Neutrophil (primary cell): Measurements from ENCODE around the gene NXN.
"Not testable (repeated sequence)": the region's sequence is repeated elsewhere in the genome, so short reads cannot be mapped to it uniquely, and the experiment has no call there.

Source experiments
- H3K27ac ChIP-seq: fragments of 200-600 bp; sonication (generic); 2 replicates; pipeline ENCODE4 v1.5.1; 2016; ENCODE audit warnings: mild to moderate bottlenecking, moderate library complexity
- H3K27me3 ChIP-seq: fragments of 200-600 bp; sonication (generic); 2 replicates; pipeline ENCODE4 v1.6.0; 2016; ENCODE audit warnings: mild to moderate bottlenecking
- H3K36me3 ChIP-seq: fragments of 200-600 bp; sonication (generic); 2 replicates; pipeline ENCODE4 v1.5.1; 2017
- H3K4me1 ChIP-seq, 2 experiments: fragments of 200-600 bp in 1 of 2; sonication (generic) in 1 of 2; 1 replicate in 1 of 2; 2 replicates in 1 of 2; pipeline versions ENCODE4 v1.5.1 to v1.6.1; 2013 to 2016; ENCODE audit warnings: low read depth in 1 of 2, low read length in 1 of 2, mild to moderate bottlenecking in 1 of 2, moderate library complexity in 1 of 2; ENCODE audit not compliant: control insufficient read depth in 1 of 2, insufficient read depth in 1 of 2
- H3K4me3 ChIP-seq, 2 experiments: fragments of 200-600 bp in 1 of 2; sonication (generic) in 1 of 2; 1 replicate in 1 of 2; 2 replicates in 1 of 2; pipeline ENCODE4 v1.5.1; 2013 to 2016; ENCODE audit warnings: low read depth in 1 of 2, low read length in 1 of 2, mild to moderate bottlenecking in 1 of 2, moderate library complexity in 1 of 2
- H3K9me3 ChIP-seq: fragments of 200-600 bp; sonication (generic); 2 replicates; pipeline ENCODE4 v1.5.1; 2016
- CTCF ChIP-seq: fragments of 200-600 bp; sonication (generic); IDR thresholded peaks from 2 replicates; pipeline ENCODE4 v1.5.1; 2016; ENCODE audit warnings: antibody characterized with exemption

The NXN gene

GRCh38 chr17:812638-813204 is 166.9 kb downstream of the NXN start:
- TF ChIP-seq CTCF = no peak
- Histone ChIP-seq H3K4me3 (no peak overlapping the region), H3K27ac (no peak overlapping the region), H3K9me3 (no peaks in the 10 kb centered on the region), H3K36me3 (no peaks in the 10 kb centered on the region), H3K27me3 (no peaks in the 10 kb centered on the region), H3K4me1 (no peaks in the 10 kb centered on the region)

GRCh38 chr17:811051-811784 is 168.4 kb downstream of the NXN start:
- H3K27ac ChIP-seq = no peak overlapping the region
- no peak for TF ChIP-seq CTCF
- H3K4me3 ChIP-seq = no peak overlapping the region
- no peaks in the 10 kb centered on the region for H3K4me1 ChIP-seq
- H3K9me3 ChIP-seq = no peaks in the 10 kb centered on the region
- no peaks in the 10 kb centered on the region for H3K36me3 ChIP-seq
- no peaks in the 10 kb centered on the region for H3K27me3 ChIP-seq

- no peaks in the 10 kb centered on the region for H3K27me3 ChIP-seq
- H3K36me3 ChIP-seq = no peaks in the 10 kb centered on the region
- H3K4me3 ChIP-seq = no peak overlapping the region
- H3K9me3 ChIP-seq = no peaks in the 10 kb centered on the region
- no peak for TF ChIP-seq CTCF
- H3K27ac ChIP-seq = no peak overlapping the region
- H3K4me1 ChIP-seq = no peaks in the 10 kb centered on the region
Measured at GRCh38 chr17:807523-808294, 171.9 kb downstream of the NXN start.

GRCh38 chr17:806781-807522 is 172.6 kb downstream of the NXN start:
- Histone ChIP-seq H3K4me3 (no peak overlapping the region), H3K27ac (no peak overlapping the region), H3K36me3 (no peaks in the 10 kb centered on the region), H3K27me3 (no peaks in the 10 kb centered on the region), H3K9me3 (no peaks in the 10 kb centered on the region), H3K4me1 (no peaks in the 10 kb centered on the region)
- no peak for TF ChIP-seq CTCF

- H3K27ac ChIP-seq = no peak overlapping the region
- H3K4me1 ChIP-seq = no peaks in the 10 kb centered on the region
- TF ChIP-seq CTCF = no peak
- H3K27me3 ChIP-seq = no peaks in the 10 kb centered on the region
- H3K4me3 ChIP-seq = no peak overlapping the region
- no peaks in the 10 kb centered on the region for H3K36me3 ChIP-seq
- H3K9me3 ChIP-seq = no peaks in the 10 kb centered on the region
Measured at GRCh38 chr17:806346-806745, 173.2 kb downstream of the NXN start.

- not testable (repeated sequence) for H3K4me3 ChIP-seq, H3K36me3 ChIP-seq, H3K27ac ChIP-seq
Measured at GRCh38 chr17:805886-806285, 173.7 kb downstream of the NXN start.

More at GRCh38 chr17:805886-806285, 173.7 kb downstream of the NXN start:
- H3K9me3 ChIP-seq, H3K4me1 ChIP-seq, H3K27me3 ChIP-seq: not testable (repeated sequence)
